Activated T-cell treated with anti-CD3 and anti-CD28 coated beads, Interleukin-2, amount 50 U/mL, for 72 hours (primary cell): ENCODE data around the gene SPATS2. TPM values are rescaled to one million over a fixed set of nuclear protein-coding genes. Genes with fewer than 3 reads are reported as not detected.
A peak's percentile ranks its signal among the peaks of the same experiment; 100 is the strongest.

ENCODE experiments used
- ATAC-seq, 2 donors: fragments of 150-1000 bp; cut with Tn5 transposase; replicated peaks in 1 of 2; 2 replicates each; pipeline ENCODE4 v1.10.0; 2021; ENCODE audit warnings: moderate library complexity in 2 of 2, mild to moderate bottlenecking in 1 of 2
- DNase-seq, 2 donors: peaks; one replicate each; pipeline ENCODE4 v3.0.0; 2021 to 2022; ENCODE audit warnings: mixed read lengths in 1 of 2
- H3K27ac Mint-ChIP-seq: one replicate; pipeline ENCODE4 v1.8.0; 2022; ENCODE audit warnings: mild to moderate bottlenecking, moderate library complexity, mixed read lengths
- H3K27me3 Mint-ChIP-seq: one replicate; pipeline ENCODE4 v1.8.0; 2022; ENCODE audit warnings: low read depth, mixed read lengths
- H3K36me3 Mint-ChIP-seq, 2 donors: one replicate each; pipeline ENCODE4 v1.8.0; 2022; ENCODE audit warnings: mixed read lengths in 2 of 2, mild to moderate bottlenecking in 1 of 2; ENCODE audit not compliant: insufficient read depth in 2 of 2
- H3K4me1 Mint-ChIP-seq: one replicate; pipeline ENCODE4 v1.8.0; 2022; ENCODE audit warnings: low read depth, mixed read lengths
- H3K4me3 Mint-ChIP-seq, 2 donors: one replicate each; pipeline ENCODE4 v1.8.0; 2022; ENCODE audit warnings: mild to moderate bottlenecking in 2 of 2, mixed read lengths in 2 of 2, moderate library complexity in 2 of 2
- H3K9me3 Mint-ChIP-seq, 2 donors: one replicate each; pipeline ENCODE4 v1.8.0; 2022; ENCODE audit warnings: mixed read lengths in 2 of 2
- total RNA-seq, 2 donors: library from RNA; stranded (reverse); gene quantifications; one replicate each; pipeline ENCODE4 v1.2.3, GENCODE V29; 2022

SPATS2 gene
- total RNA-seq, 2 donors from 2014 or later = 12.3 to 16.4 TPM

DNA sequence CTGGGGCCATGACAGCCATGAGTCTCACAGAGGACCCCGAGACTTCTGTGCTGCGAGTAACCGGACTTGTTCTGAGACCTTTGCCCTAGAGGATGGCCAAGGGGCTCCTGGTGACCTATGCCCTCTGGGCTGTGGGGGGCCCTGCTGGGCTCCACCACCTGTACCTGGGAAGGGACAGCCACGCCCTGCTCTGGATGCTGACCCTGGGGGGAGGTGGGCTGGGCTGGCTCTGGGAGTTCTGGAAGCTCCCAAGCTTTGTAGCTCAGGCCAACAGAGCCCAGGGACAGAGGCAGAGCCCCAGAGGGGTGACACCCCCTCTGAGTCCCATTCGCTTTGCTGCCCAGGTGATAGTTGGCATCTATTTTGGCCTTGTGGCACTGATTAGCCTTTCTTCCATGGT, 18.5 kb upstream of the SPATS2 start:
- Mint-ChIP-seq H3K36me3 (no peaks in the 10 kb centered on the region), H3K27ac (no peak overlapping the region), H3K4me1 (peaks cover 27% of the 10 kb centered on the region), H3K9me3 (no peaks in the 10 kb centered on the region), H3K27me3 (peaks cover 64% of the 10 kb centered on the region), H3K4me3 (no peak overlapping the region)
- no peak for ATAC-seq
- DNase-seq = no peak

DNA sequence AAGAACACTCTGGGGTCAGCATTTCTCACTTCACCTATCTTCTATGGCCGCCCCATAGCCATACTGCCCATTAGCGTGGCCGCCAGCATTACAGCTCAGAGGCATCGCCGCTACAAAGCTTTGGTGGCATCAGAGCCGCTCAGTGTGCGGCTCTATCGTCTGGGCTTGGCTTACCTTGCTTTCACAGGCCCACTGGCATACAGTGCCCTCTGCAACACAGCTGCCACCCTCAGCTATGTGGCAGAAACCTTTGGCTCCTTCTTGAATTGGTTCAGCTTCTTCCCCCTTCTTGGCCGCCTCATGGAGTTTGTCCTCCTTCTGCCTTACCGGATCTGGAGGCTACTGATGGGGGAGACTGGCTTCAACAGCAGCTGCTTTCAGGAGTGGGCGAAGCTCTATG, 18.0 kb upstream of the SPATS2 start:
- no peak for DNase-seq
- no peak overlapping the region for H3K4me3 Mint-ChIP-seq
- peaks cover 61% of the 10 kb centered on the region for H3K27me3 Mint-ChIP-seq
- no peaks in the 10 kb centered on the region for H3K9me3 Mint-ChIP-seq
- H3K36me3 Mint-ChIP-seq = no peaks in the 10 kb centered on the region
- no peak overlapping the region for H3K27ac Mint-ChIP-seq
- H3K4me1 Mint-ChIP-seq = peaks cover 22% of the 10 kb centered on the region
- no peak for ATAC-seq

DNA sequence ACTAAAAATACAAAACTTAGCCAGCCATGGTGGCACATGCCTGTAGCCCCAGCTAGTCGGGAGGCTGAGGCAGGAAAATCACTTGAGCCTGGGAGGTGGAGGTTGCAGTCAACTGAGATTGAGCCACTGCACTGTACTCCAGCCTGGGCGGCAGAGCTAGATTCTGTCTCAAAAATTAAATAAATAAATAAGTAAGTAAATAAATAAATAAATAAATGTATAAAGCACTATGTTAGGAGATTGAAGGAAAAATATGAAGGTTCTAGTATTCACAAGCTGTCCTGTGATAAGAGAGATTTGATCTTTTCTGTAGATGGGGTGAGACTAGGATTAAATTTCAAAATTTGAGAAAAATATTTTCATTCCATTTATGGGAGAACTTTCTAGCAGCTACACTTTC, 14.9 kb upstream of the SPATS2 start:
- Mint-ChIP-seq H3K27ac (no peak overlapping the region), H3K4me1 (peaks cover 2% of the 10 kb centered on the region), H3K9me3 (no peaks in the 10 kb centered on the region), H3K36me3 (no peaks in the 10 kb centered on the region), H3K4me3 (no peak overlapping the region), H3K27me3 (peaks cover 60% of the 10 kb centered on the region)
- ATAC-seq = no peak
- no peak for DNase-seq

DNA sequence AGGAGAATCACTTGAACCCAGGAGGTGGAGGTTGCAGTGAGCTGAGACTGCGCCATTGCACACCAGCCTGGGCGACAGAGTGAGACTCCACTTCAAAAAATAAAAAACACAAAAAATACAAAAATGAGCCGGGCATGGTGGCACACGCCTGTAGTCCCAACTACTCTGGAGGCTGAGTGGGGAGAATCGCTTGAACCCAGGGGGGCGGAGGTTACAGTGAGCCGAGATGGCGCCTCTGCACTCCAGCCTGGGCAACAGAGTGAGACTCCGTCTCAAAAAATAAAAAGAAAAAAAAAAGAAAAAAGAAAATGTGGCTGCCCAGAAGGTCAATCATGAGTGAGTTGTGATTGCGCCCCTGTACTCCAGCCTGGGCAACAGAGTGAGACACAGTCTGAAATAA, 11.3 kb upstream of the SPATS2 start:
- Mint-ChIP-seq H3K4me1 (peaks cover 11% of the 10 kb centered on the region), H3K27me3 (peaks cover 32% of the 10 kb centered on the region), H3K27ac (no peak overlapping the region), H3K4me3 (no peak overlapping the region), H3K9me3 (no peaks in the 10 kb centered on the region), H3K36me3 (no peaks in the 10 kb centered on the region)
- ATAC-seq = no peak
- DNase-seq = no peak

DNA sequence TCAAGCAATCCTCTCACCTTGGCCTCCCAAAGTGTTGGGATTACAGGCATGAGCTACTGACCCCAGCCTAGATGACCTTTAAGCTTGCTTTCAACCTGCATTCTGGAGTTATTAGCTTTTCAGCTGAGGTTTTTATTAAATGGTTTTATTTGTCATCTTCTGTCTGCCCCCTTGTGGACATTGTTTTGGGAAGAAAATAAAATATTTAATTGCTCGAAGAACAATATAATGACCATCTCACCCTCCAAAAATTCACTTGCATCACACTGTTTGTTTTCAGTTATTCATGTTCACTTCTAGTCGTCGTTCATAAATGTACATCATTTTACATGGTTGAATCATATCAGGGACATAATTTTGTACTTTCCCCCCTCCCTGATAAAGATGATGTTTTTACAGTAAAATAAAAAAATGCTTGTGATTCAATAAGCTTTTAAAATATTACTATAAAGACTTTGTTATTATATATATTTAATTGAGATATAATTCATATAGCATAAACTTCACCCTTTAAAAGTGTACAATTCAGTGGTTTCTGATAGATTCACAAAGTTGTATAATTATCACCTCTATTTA, 10.1 kb upstream of the SPATS2 start:
- DNase-seq = no peak
- peaks cover 11% of the 10 kb centered on the region for H3K4me1 Mint-ChIP-seq
- no peak for ATAC-seq
- no peak overlapping the region for H3K27ac Mint-ChIP-seq
- no peaks in the 10 kb centered on the region for H3K9me3 Mint-ChIP-seq
- no peak overlapping the region for H3K4me3 Mint-ChIP-seq
- H3K36me3 Mint-ChIP-seq = no peaks in the 10 kb centered on the region
- H3K27me3 Mint-ChIP-seq = peaks cover 27% of the 10 kb centered on the region

DNA sequence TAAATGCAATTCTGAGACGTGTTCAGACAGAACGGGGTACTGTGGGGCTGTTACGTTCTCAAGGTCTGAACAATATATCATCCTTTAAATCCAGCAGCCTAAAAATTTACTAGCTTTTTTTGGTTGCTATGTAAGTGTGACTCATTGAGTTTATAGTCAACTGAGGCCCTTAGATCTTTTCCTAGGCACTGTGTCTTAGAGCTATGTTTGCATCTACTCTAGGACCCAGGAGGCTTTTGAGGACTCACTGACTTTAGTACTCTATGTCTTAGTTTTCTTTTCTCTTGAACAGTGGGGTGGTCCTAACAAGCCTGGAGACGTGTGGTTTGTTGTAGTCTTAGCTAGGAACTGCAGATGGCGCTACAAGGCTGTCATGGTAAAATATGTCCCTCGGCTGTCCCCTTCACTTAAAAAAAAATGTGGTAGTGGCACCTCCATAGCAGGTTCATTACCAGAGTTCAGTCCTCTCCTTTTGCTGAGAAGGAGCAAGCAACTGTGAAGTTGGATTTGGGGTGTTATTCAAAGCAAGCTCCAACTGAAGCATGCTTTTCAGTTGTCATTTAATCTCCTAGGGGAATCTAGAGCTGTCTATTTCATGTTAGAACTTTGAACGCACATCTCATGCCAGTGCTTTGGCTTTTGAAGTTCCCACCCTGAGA, 8.7 kb upstream of the SPATS2 start:
- DNase-seq (peak; percentile 61 to 65), ATAC-seq (peak; percentile 88 to 93)
- no peaks in the 10 kb centered on the region for H3K36me3 Mint-ChIP-seq
- no peak overlapping the region for H3K4me3 Mint-ChIP-seq
- H3K9me3 Mint-ChIP-seq = no peaks in the 10 kb centered on the region
- peaks cover 11% of the 10 kb centered on the region for H3K4me1 Mint-ChIP-seq
- no peak overlapping the region for H3K27ac Mint-ChIP-seq
- peaks cover 20% of the 10 kb centered on the region for H3K27me3 Mint-ChIP-seq

DNA sequence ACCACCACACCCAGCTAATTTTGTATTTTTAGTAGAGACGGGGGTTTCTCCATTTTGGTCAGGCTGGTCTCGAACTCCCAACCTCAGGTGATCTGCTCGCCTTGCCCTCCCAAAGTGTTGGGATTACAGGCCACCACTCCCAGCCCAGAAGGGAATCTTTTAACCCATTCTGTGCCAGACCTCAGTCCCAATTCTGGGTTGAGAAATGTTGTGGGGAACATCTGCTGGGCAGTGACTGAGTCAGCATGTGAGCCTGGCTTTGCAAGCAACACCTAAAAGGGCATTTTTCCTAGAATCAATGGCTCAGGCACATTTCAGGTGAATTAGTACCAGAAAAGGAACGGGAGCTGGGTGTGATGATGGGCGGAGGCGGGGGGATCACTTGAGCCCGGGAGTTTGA, 7.6 kb upstream of the SPATS2 start:
- Mint-ChIP-seq H3K27ac (no peak overlapping the region), H3K9me3 (no peaks in the 10 kb centered on the region), H3K36me3 (no peaks in the 10 kb centered on the region)

DNA sequence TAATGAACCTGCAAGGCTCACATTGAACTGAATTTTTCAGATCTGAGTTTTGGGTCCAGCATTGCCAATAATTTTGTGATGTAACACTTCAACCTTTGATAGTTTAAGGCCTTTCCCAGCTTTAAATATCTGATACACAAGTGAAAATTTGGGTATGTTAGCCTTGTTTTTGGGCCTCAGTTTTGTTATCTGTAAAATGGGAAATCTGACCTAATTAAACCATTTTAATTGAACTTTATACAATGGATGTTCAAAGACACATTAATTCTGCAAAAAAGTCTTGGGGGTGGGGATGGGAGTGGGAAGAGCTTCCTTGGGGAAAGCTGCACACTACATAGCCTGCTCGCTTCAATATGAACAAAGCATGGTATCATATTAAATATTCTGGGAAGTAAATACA, 5.2 kb upstream of the SPATS2 start:
- no peaks in the 10 kb centered on the region for H3K36me3 Mint-ChIP-seq
- peaks cover 3% of the 10 kb centered on the region for H3K27me3 Mint-ChIP-seq
- no peak overlapping the region for H3K4me3 Mint-ChIP-seq
- no peak for ATAC-seq
- H3K4me1 Mint-ChIP-seq = peaks cover 16% of the 10 kb centered on the region
- DNase-seq = no peak
- H3K9me3 Mint-ChIP-seq = no peaks in the 10 kb centered on the region
- H3K27ac Mint-ChIP-seq = no peak overlapping the region

More for the DNA sequence above, 7.6 kb upstream of the SPATS2 start:
- Mint-ChIP-seq H3K4me3 (no peak overlapping the region), H3K4me1 (peaks cover 11% of the 10 kb centered on the region), H3K27me3 (peaks cover 13% of the 10 kb centered on the region)
- ATAC-seq = no peak
- no peak for DNase-seq

DNA sequence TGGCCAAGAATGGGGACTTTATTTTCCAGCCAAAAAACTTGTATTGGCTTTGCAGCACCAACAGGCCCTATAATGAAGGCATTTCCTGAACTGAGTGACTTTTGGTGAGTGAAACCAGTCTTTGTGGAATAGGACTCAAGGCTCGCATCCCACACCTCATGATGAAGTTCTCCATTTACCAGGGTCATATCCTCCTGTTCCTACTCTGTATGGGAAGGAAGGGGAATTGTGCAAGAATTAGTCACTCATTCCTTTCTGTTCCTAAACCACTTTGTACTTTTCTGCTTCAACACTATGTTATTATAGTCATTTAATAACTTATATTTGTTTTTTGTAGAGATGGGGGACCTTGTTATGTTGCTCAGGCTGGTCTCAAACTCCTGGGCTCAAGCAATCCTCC, 2.3 kb upstream of the SPATS2 start:
- DNase-seq (no peak), ATAC-seq (no peak)
- no peak overlapping the region for H3K27ac Mint-ChIP-seq
- H3K4me3 Mint-ChIP-seq = no peak overlapping the region
- no peaks in the 10 kb centered on the region for H3K36me3 Mint-ChIP-seq
- no peaks in the 10 kb centered on the region for H3K9me3 Mint-ChIP-seq
- peaks cover 28% of the 10 kb centered on the region for H3K4me1 Mint-ChIP-seq
- H3K27me3 Mint-ChIP-seq = no peaks in the 10 kb centered on the region

DNA sequence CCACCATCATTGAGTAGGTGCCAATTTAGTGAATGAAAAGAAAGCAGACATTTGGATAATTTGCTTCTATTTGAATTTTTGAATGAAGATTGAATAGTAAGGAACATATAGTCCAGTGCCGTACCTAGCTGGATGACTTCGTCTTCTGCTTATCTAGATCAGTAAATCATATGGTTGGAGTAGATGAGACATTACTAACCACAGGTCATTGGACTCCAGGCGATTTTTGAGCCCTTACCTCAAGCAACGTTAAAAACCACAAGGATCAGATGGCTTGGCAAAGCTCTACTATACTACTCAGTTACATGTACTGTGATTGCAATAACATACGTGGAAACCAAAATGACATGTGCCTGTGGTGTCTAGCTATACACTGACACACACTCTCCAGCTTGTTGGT, 1.7 kb upstream of the SPATS2 start:
- ATAC-seq (no peak), DNase-seq (no peak)
- Mint-ChIP-seq H3K4me1 (peaks cover 34% of the 10 kb centered on the region), H3K27ac (no peak overlapping the region), H3K36me3 (no peaks in the 10 kb centered on the region), H3K9me3 (no peaks in the 10 kb centered on the region), H3K4me3 (peak overlapping the region; percentile 84 to 86), H3K27me3 (no peaks in the 10 kb centered on the region)

DNA sequence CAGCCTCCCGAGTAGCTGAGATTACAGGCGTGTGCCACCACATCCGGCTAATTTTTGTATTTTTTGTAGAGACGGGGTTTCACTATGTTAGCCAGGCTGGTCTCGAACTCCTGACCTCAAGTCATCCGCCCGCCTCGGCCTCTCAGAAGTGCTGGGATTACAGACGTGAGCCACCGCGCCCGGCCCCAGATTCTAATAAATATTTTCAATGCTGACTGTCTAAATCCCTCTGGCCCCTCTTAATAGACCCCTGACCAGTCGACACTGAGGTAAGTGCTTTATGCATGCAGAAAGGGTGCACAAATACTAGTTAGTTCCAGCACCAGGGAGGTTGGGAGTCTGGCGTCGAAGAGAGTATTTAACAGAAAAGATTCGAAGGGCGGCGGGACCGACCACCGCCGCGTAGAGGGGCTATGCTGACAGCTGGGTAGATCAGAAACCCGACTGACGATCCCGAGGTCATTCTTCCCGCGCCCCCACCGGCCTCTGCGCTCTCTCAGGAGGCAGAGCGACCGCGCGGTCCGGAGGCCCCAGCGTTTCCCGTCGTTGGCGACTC, 1.1 kb upstream of the SPATS2 start:
- DNase-seq = no peak
- H3K36me3 Mint-ChIP-seq = no peaks in the 10 kb centered on the region
- no peaks in the 10 kb centered on the region for H3K27me3 Mint-ChIP-seq
- ATAC-seq = peak; percentile 12 to 17
- H3K4me3 Mint-ChIP-seq = peak overlapping the region; percentile 84 to 86
- H3K9me3 Mint-ChIP-seq = no peaks in the 10 kb centered on the region
- peaks cover 40% of the 10 kb centered on the region for H3K4me1 Mint-ChIP-seq
- H3K27ac Mint-ChIP-seq = peak overlapping the region; percentile 88

DNA sequence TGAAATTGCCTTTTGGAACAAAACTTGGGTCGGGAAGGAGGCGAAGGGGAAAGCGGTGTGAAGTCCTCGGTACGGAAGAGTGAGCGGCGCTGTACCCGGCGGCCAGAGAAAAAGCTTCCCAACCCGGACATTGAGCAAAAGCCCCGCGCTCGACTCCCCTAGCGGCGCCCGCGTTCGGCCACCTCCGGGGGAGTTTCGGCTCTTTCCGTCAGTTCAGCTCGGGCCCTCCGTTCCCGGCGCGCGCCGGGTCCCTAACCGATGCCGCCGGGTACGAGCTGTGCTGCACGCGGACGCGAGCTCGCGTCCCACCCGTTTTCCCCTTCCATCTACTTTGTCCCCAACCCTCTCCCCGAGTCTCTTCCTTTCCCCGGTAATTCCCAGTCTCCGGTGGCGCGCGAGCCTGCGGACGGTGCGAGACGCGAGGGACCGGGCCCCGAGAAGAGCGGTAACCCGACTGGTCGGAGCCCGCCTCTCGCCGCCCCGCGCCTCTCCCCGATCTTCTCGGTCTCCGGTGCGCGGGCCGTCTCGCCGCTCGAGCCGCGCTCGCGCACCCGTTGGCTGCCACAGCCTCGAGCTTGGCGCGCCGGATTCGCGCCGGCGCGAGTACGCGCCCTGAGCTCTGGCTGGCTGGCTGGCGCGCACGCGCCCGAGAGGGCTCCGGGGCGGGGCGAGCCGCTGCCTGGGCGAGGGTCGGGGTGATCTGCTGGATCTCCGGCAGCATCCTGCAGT, 446 bp upstream of the SPATS2 start:
- H3K4me3 Mint-ChIP-seq = peak overlapping the region; percentile 84 to 86
- H3K27ac Mint-ChIP-seq = peak overlapping the region; percentile 88
- peaks cover 46% of the 10 kb centered on the region for H3K4me1 Mint-ChIP-seq
- ATAC-seq = peak; percentile 85 to 90
- no peaks in the 10 kb centered on the region for H3K9me3 Mint-ChIP-seq
- H3K27me3 Mint-ChIP-seq = no peaks in the 10 kb centered on the region
- H3K36me3 Mint-ChIP-seq = no peaks in the 10 kb centered on the region
- peak; percentile 93 to 95 for DNase-seq

DNA sequence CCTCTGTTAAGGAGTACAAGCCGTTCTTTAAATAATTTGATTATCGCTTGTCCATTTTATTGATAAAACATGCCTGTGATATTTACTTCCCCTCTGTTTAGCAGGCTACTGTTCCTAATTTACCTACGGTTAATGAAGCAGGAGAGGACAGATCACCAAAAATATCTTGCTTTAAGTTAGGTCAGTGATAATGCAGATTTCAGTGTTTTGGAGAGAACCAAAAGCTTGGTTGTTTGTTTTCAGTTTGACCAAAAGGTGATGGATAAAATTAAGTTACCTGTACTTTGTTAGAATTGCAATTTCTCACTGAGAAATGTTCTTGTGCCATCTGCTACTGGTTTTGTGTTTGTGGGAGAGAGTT, 958 bp downstream of the SPATS2 start:
- peaks cover 46% of the 10 kb centered on the region for H3K4me1 Mint-ChIP-seq
- ATAC-seq = no peak
- H3K27ac Mint-ChIP-seq = peak overlapping the region; percentile 38
- no peaks in the 10 kb centered on the region for H3K9me3 Mint-ChIP-seq
- peak overlapping the region; percentile 84 to 86 for H3K4me3 Mint-ChIP-seq
- no peaks in the 10 kb centered on the region for H3K27me3 Mint-ChIP-seq
- DNase-seq = no peak
- H3K36me3 Mint-ChIP-seq = no peaks in the 10 kb centered on the region
